22Rv1 (cell line): ENCODE data around the gene RPS26.
A peak's percentile ranks its signal among the peaks of the same experiment; 100 is the strongest.

Experiments
- H3K27ac ChIP-seq: fragments of 450-650 bp; 2 replicates; pipeline ENCODE4 v1.5.1; 2017
- CTCF ChIP-seq: fragments of 450-650 bp; IDR thresholded peaks from 2 replicates; pipeline ENCODE4 v1.5.1; 2017; ENCODE audit warnings: mild to moderate bottlenecking
- ZFX ChIP-seq: fragments of 450-650 bp; IDR thresholded peaks from 2 replicates; pipeline ENCODE4 v1.6.1; 2017; ENCODE audit warnings: antibody characterized with exemption, borderline replicate concordance

The RPS26 gene

GRCh38 chr12:56013482-56013881 is 28.2 kb upstream of the RPS26 start:
- TF ChIP-seq ZFX (no peak), CTCF (no peak)
- no peak overlapping the region for H3K27ac ChIP-seq

GRCh38 chr12:56014205-56014604 is 27.5 kb upstream of the RPS26 start:
- TF ChIP-seq ZFX (no peak), CTCF (no peak)
- no peak overlapping the region for H3K27ac ChIP-seq

- TF ChIP-seq CTCF (no peak), ZFX (no peak)
- no peak overlapping the region for H3K27ac ChIP-seq
Observed at GRCh38 chr12:56017181-56017580, 24.5 kb upstream of the RPS26 start.

- TF ChIP-seq ZFX, result no peak
- no peak for TF ChIP-seq CTCF
Observed at GRCh38 chr12:56018356-56018755, 23.4 kb upstream of the RPS26 start.

GRCh38 chr12:56020423-56021184 is 21.1 kb upstream of the RPS26 start, which contains the start of gene IKZF4:
IKZF4 (plus strand) TSS chr12:56021043; CDS start chr12:56021494, 451 bp downstream.
- no peak within 1 kb of the TSS for H3K27ac ChIP-seq
- TF ChIP-seq CTCF (no peak), ZFX (no peak)

More at GRCh38 chr12:56018356-56018755, 23.4 kb upstream of the RPS26 start:
- no peak overlapping the region for H3K27ac ChIP-seq

- no peak for TF ChIP-seq CTCF
- no peak for TF ChIP-seq ZFX
- no peak overlapping the region for H3K27ac ChIP-seq
Observed at GRCh38 chr12:56021889-56022497, 19.7 kb upstream of the RPS26 start.

GRCh38 chr12:56028511-56029165 is 13.1 kb upstream of the RPS26 start:
- H3K27ac ChIP-seq, result peak overlapping the region; percentile 25
- TF ChIP-seq CTCF (no peak), ZFX (no peak)
